HCT116 (cell line): ENCODE measurements around the gene CENPF. TPM values are rescaled to one million over a fixed set of nuclear protein-coding genes. Genes with fewer than 3 reads are reported as not detected.

ENCODE experiments used
- ATAC-seq: fragments of 200-7000 bp; cut with Tn5 transposase; 2 replicates; pipeline ENCODE4 v1.9.1; 2020; ENCODE audit warnings: mild to moderate bottlenecking, moderate library complexity
- BruUV-seq: library from RNA; stranded (reverse); fragments of 400-500 nt; replicated peaks from 2 replicates; lab custom pipeline; 2021; lab: Mats Ljungman, UMichigan
- CTCF ChIA-PET: fragments of 300-600 bp; sonication (Branson Sonifier 250); formaldehyde crosslinking; loops from one replicate; lab custom pipeline; 2021; ENCODE audit warnings: antibody characterized with exemption; lab: Charles Lee
- POLR2A ChIA-PET: fragments of 300-600, 350-600 bp; sonication (Branson Sonifier 250); formaldehyde crosslinking; loops from one replicate; lab custom pipeline; 2021; ENCODE audit warnings: antibody characterized with exemption; lab: Charles Lee
- RAD21 ChIA-PET, 2 experiments: fragments of 300-600 bp; sonication (Branson Sonifier 250); formaldehyde crosslinking; loops; one replicate each; lab custom pipeline; 2023; ENCODE audit warnings: low total read pairs in 2 of 2; ENCODE audit not compliant: uncharacterized antibody in 2 of 2, unreplicated experiment in 2 of 2, low non-redundant PET in 1 of 2; lab: Charles Lee
- DNase-seq: peaks from one replicate; pipeline ENCODE4 v3.0.0-alpha.2; 2010; ENCODE audit warnings: low read depth, low spot score
- H2AFZ ChIP-seq: fragments of 200-600 bp; shearing (Covaris generic), sonication (generic); 2 replicates; pipeline ENCODE4 v1.6.1; 2017; ENCODE audit warnings: low read depth, mixed run types, mixed read lengths, antibody characterized with exemption, low read length; ENCODE audit not compliant: poor library complexity, severe bottlenecking
- H3K27ac ChIP-seq: 2 replicates; pipeline ENCODE4 v1.5.1; 2012; ENCODE audit warnings: low read depth, low read length
- H3K27me3 ChIP-seq: fragments of 200-600 bp; sonication (generic); 2 replicates; pipeline ENCODE4 v1.6.1; 2016; ENCODE audit warnings: mixed run types, low read length, mixed read lengths; ENCODE audit not compliant: insufficient read depth
- H3K36me3 ChIP-seq, 2 experiments: fragments of 200-500 bp in 1 of 2; fragments of 200-600 bp in 1 of 2; sonication (Bioruptor generic) in 1 of 2; sonication (generic) in 1 of 2; 2 replicates each; pipeline versions ENCODE4 v1.5.1 to v1.6.1; 2014 to 2016; ENCODE audit warnings: low read length in 2 of 2, inconsistent platforms in 1 of 2, mixed read lengths in 1 of 2, mixed run types in 1 of 2; ENCODE audit not compliant: insufficient read depth in 2 of 2, control insufficient read depth in 1 of 2
- H3K4me1 ChIP-seq, 2 experiments: fragments of 200-600 bp in 1 of 2; sonication (generic) in 1 of 2; 2 replicates each; pipeline versions ENCODE4 v1.5.1 to v1.6.1; 2012 to 2017; ENCODE audit warnings: low read length in 2 of 2, inconsistent platforms in 1 of 2, mild to moderate bottlenecking in 1 of 2, mixed read lengths in 1 of 2, mixed run types in 1 of 2, moderate library complexity in 1 of 2; ENCODE audit not compliant: insufficient read depth in 2 of 2, control insufficient read depth in 1 of 2
- H3K4me2 ChIP-seq: fragments of 200-600 bp; sonication (generic); 2 replicates; pipeline ENCODE4 v1.6.1; 2017; ENCODE audit warnings: mixed run types, low read length, mixed read lengths
- H3K4me3 ChIP-seq, 2 experiments: fragments of 200-600 bp in 1 of 2; sonication (generic) in 1 of 2; replicated peaks in 1 of 2; 2 replicates each; pipeline ENCODE4 v1.5.1; 2011 to 2016; ENCODE audit warnings: low read length in 2 of 2, control low read depth in 1 of 2, low read depth in 1 of 2, mild to moderate bottlenecking in 1 of 2, mixed read lengths in 1 of 2, mixed run types in 1 of 2
- H3K79me2 ChIP-seq: fragments of 200-600 bp; sonication (generic); 2 replicates; pipeline ENCODE4 v1.6.1; 2017; ENCODE audit warnings: mild to moderate bottlenecking, mixed run types, low read length, moderate library complexity, mixed read lengths; ENCODE audit not compliant: insufficient read depth
- H3K9ac ChIP-seq: fragments of 200-600 bp; sonication (generic); 2 replicates; pipeline ENCODE4 v1.6.1; 2016; ENCODE audit warnings: low read length, mixed read lengths
- H3K9me2 ChIP-seq: fragments of 200-600 bp; sonication (generic), shearing (Covaris generic); 2 replicates; pipeline ENCODE4 v1.6.1; 2017; ENCODE audit warnings: mixed run types, mild to moderate bottlenecking, moderate library complexity; ENCODE audit not compliant: insufficient read depth
- H3K9me3 ChIP-seq, 2 experiments: fragments of 200-500 bp in 1 of 2; fragments of 200-600 bp in 1 of 2; sonication (Bioruptor generic) in 1 of 2; sonication (generic) in 1 of 2; 2 replicates each; pipeline ENCODE4 v1.6.1; 2014 to 2017; ENCODE audit warnings: low read length in 2 of 2, mixed read lengths in 2 of 2, inconsistent platforms in 1 of 2, low read depth in 1 of 2, mild to moderate bottlenecking in 1 of 2, mixed run types in 1 of 2, moderate library complexity in 1 of 2; ENCODE audit not compliant: control insufficient read depth in 1 of 2, insufficient read depth in 1 of 2
- H4K20me1 ChIP-seq: fragments of 200-600 bp; sonication (generic), shearing (Covaris generic); 2 replicates; pipeline ENCODE4 v1.6.1; 2017; ENCODE audit warnings: mixed run types, mild to moderate bottlenecking, moderate library complexity; ENCODE audit not compliant: insufficient read depth
- ATF3 ChIP-seq: IDR thresholded peaks from 2 replicates; pipeline ENCODE4 v1.6.1; 2012
- CBX3 ChIP-seq: IDR thresholded peaks from 2 replicates; pipeline ENCODE4 v1.6.1; 2012; ENCODE audit warnings: low read depth
- CEBPB ChIP-seq: IDR thresholded peaks from 2 replicates; pipeline ENCODE4 v1.6.1; 2012; ENCODE audit warnings: low read depth
- CTCF ChIP-seq, 3 experiments: fragments of 200-600 bp in 1 of 3; sonication (generic) in 1 of 3; IDR thresholded peaks in 2 of 3; conservative IDR thresholded peaks in 1 of 3; 2 replicates each; pipeline ENCODE4 v1.5.1; 2012 to 2017; ENCODE audit warnings: low read depth in 2 of 3, low read length in 2 of 3, antibody characterized with exemption in 1 of 3, borderline replicate concordance in 1 of 3, control low read depth in 1 of 3, mild to moderate bottlenecking in 1 of 3, mixed read lengths in 1 of 3, mixed run types in 1 of 3, moderate library complexity in 1 of 3; ENCODE audit not compliant: insufficient read depth in 1 of 3
- EGR1 ChIP-seq: IDR thresholded peaks from 2 replicates; pipeline ENCODE4 v1.6.1; 2012; ENCODE audit warnings: low read depth
- ELF1 ChIP-seq: IDR thresholded peaks from 2 replicates; pipeline ENCODE4 v1.6.1; 2012; ENCODE audit warnings: low read depth, borderline replicate concordance
- EZH2phosphoT487 ChIP-seq: fragments of 200-600 bp; IDR thresholded peaks from 2 replicates; pipeline ENCODE4 v1.6.1; 2018; ENCODE audit warnings: antibody characterized with exemption, borderline replicate concordance
- FOSL1 ChIP-seq: IDR thresholded peaks from 2 replicates; pipeline ENCODE4 v1.6.1; 2012; ENCODE audit warnings: low read depth
- JUND ChIP-seq: IDR thresholded peaks from 2 replicates; pipeline ENCODE4 v1.6.1; 2012
- MAX ChIP-seq: IDR thresholded peaks from 2 replicates; pipeline ENCODE4 v1.6.1; 2012
- POLR2A ChIP-seq: IDR thresholded peaks from 2 replicates; pipeline ENCODE4 v1.7.0; 2011; ENCODE audit warnings: borderline replicate concordance; ENCODE audit not compliant: insufficient read depth, insufficient read length; ENCODE audit errors: extremely low read depth
- POLR2AphosphoS5 ChIP-seq: IDR thresholded peaks from 2 replicates; pipeline ENCODE4 v1.6.1; 2011; ENCODE audit warnings: mild to moderate bottlenecking, low read depth, low read length, moderate library complexity
- RAD21 ChIP-seq: IDR thresholded peaks from 2 replicates; pipeline ENCODE4 v1.6.1; 2012; ENCODE audit warnings: low read depth, mild to moderate bottlenecking
- REST ChIP-seq: IDR thresholded peaks from 2 replicates; pipeline ENCODE4 v1.6.1; 2012; ENCODE audit warnings: low read depth
- SIN3A ChIP-seq: IDR thresholded peaks from 2 replicates; pipeline ENCODE4 v1.6.1; 2012; ENCODE audit warnings: low read depth
- TCF7L2 ChIP-seq: IDR thresholded peaks from 2 replicates; pipeline ENCODE4 v1.7.0; 2011; ENCODE audit warnings: borderline replicate concordance, inconsistent platforms; ENCODE audit not compliant: insufficient read depth, insufficient read length; ENCODE audit errors: extremely low read depth
- YY1 ChIP-seq: IDR thresholded peaks from 2 replicates; pipeline ENCODE4 v1.6.1; 2011; ENCODE audit warnings: low read length, low read depth, moderate library complexity, mild to moderate bottlenecking; ENCODE audit not compliant: insufficient replicate concordance; ENCODE audit errors: extremely low read depth
- ZBTB33 ChIP-seq: IDR thresholded peaks from 2 replicates; pipeline ENCODE4 v1.6.1; 2011; ENCODE audit warnings: mild to moderate bottlenecking, low read length, moderate library complexity; ENCODE audit not compliant: insufficient replicate concordance; ENCODE audit errors: extremely low read depth
- ZNF274 ChIP-seq: fragments of 200-500 bp; sonication (Bioruptor generic); IDR thresholded peaks from 2 replicates; pipeline ENCODE4 v1.6.1; 2014; ENCODE audit warnings: mild to moderate bottlenecking, low read depth, low read length, inconsistent platforms
- intact Hi-C: fragments of 100-400 bp; cut with micrococcal nuclease; formaldehyde crosslinking; loops from 2 replicates; pipeline ENCODE4 v1.10.0; 2022
- total RNA-seq: library from RNA; stranded (reverse); gene quantifications from one replicate; pipeline ENCODE4 v1.2.1, GENCODE V29; 2021; ENCODE audit not compliant: unreplicated experiment

Gene CENPF
- total RNA-seq, 1 experiment from 2014 or later, result 120 TPM

- peaks cover 48% of the 10 kb centered on the region in 2 experiments for H3K36me3 ChIP-seq
Observed at GRCh38 chr1:214664651-214665433, 61.8 kb downstream of the CENPF start.

More at GRCh38 chr1:214664651-214665433, 61.8 kb downstream of the CENPF start:
- Histone ChIP-seq H3K4me2 (no peak overlapping the region), H2AFZ (no peak overlapping the region), H3K79me2 (peaks cover 15% of the 10 kb centered on the region; the same call in 1 of the 2 replicates), H3K4me1 (no peaks in the 10 kb centered on the region), H3K9me3 (no peaks in the 10 kb centered on the region), H3K9ac (no peak overlapping the region), H3K27me3 (no peaks in the 10 kb centered on the region), H3K4me3 (no peak overlapping the region), H4K20me1 (no peaks in the 10 kb centered on the region), H3K9me2 (no peaks in the 10 kb centered on the region), H3K27ac (no peak overlapping the region)
- TF ChIP-seq POLR2AphosphoS5 (no peak), EGR1 (no peak), CTCF (IDR thresholded peaks at IDR 0.05 in 2 of 3, conservative IDR thresholded peaks at IDR 0.05 in 1 of 3; ENCODE audit: borderline replicate concordance in 1 of 3, insufficient read depth in 1 of 3, low read depth in 2 of 3, low read length in 2 of 3) (no peak), ELF1 (no peak), ATF3 (no peak), MAX (no peak), ZBTB33 (no peak), ZNF274 (no peak), POLR2A (no peak), EZH2phosphoT487 (no peak), REST (no peak), FOSL1 (no peak), TCF7L2 (no peak), SIN3A (no peak), RAD21 (no peak), CEBPB (no peak), YY1 (no peak), JUND (no peak), CBX3 (no peak)
- BruUV-seq, result no TSS peak
- ChIA-PET CTCF (no interaction called here), POLR2A (no interaction called here), RAD21 (no interaction called here)
- ATAC-seq, result no peak
- intact Hi-C loops, result no loop called here
- no peak for DNase-seq
